Hepatocyte (in vitro differentiated cells): ENCODE data around the gene GALNT15. TPM values are rescaled to one million over a fixed set of nuclear protein-coding genes. Genes with fewer than 3 reads are reported as not detected.

Experiments used
- DNase-seq: peaks from one replicate; pipeline ENCODE4 v3.0.0-alpha.2; 2016; ENCODE audit warnings: low spot score
- H2AFZ ChIP-seq: fragments of 200-600 bp; sonication (generic); 2 replicates; pipeline ENCODE4 v1.6.0; 2016; ENCODE audit warnings: antibody characterized with exemption, mild to moderate bottlenecking
- H3K27ac ChIP-seq: fragments of 200-600 bp; sonication (generic); 2 replicates; pipeline ENCODE4 v1.5.1; 2016; ENCODE audit warnings: mild to moderate bottlenecking
- H3K27me3 ChIP-seq: fragments of 200-600 bp; sonication (generic); 2 replicates; pipeline ENCODE4 v1.6.1; 2016
- H3K36me3 ChIP-seq: fragments of 200-600 bp; sonication (generic); replicated peaks from 2 replicates; pipeline ENCODE4 v1.5.1; 2016; ENCODE audit warnings: low read depth; ENCODE audit not compliant: insufficient read depth
- H3K4me1 ChIP-seq: fragments of 200-600 bp; sonication (generic); 2 replicates; pipeline ENCODE4 v1.5.1; 2016; ENCODE audit warnings: mild to moderate bottlenecking, moderate library complexity; ENCODE audit not compliant: insufficient read depth
- H3K4me2 ChIP-seq: fragments of 200-600 bp; sonication (generic); 2 replicates; pipeline ENCODE4 v1.6.0; 2016
- H3K4me3 ChIP-seq: fragments of 200-600 bp; sonication (generic); 2 replicates; pipeline ENCODE4 v1.5.1; 2016; ENCODE audit warnings: mild to moderate bottlenecking
- H3K79me2 ChIP-seq: fragments of 200-600 bp; sonication (generic); 2 replicates; pipeline ENCODE4 v1.6.0; 2017; ENCODE audit warnings: mild to moderate bottlenecking
- H3K9me2 ChIP-seq: fragments of 200-600 bp; sonication (generic); replicated peaks from 2 replicates; pipeline ENCODE4 v1.6.0; 2017; ENCODE audit warnings: mild to moderate bottlenecking; ENCODE audit not compliant: insufficient read depth
- H3K9me3 ChIP-seq: fragments of 200-600 bp; sonication (generic); 2 replicates; pipeline ENCODE4 v1.5.1; 2016; ENCODE audit warnings: low read depth, mild to moderate bottlenecking
- H4K20me1 ChIP-seq: fragments of 200-600 bp; sonication (generic); 2 replicates; pipeline ENCODE4 v1.6.0; 2016; ENCODE audit warnings: mild to moderate bottlenecking; ENCODE audit not compliant: insufficient read depth, poor library complexity, severe bottlenecking
- EZH2 ChIP-seq: fragments of 200-600 bp; sonication (generic); IDR thresholded peaks from 2 replicates; pipeline ENCODE4 v1.6.1; 2016; ENCODE audit warnings: antibody characterized with exemption, mild to moderate bottlenecking, borderline replicate concordance
- EZH2phosphoT487 ChIP-seq: fragments of 200-600 bp; sonication (generic); IDR thresholded peaks from one replicate; pipeline ENCODE4 v1.6.1; 2018; ENCODE audit warnings: antibody characterized with exemption, mild to moderate bottlenecking, low read depth, moderate library complexity; ENCODE audit not compliant: unreplicated experiment, severe bottlenecking
- WGBS: methylation state at CpG from one replicate; pipeline ENCODE4 v1.1.6; 2016; ENCODE audit warnings: low lambda C conversion rate; ENCODE audit errors: missing lambda C conversion rate; 5-methylcytosine and 5-hydroxymethylcytosine counted together
- polyA plus RNA-seq: library from polyadenylated mRNA; unstranded; fragments of >200 nt; fragmentation: Nextera tagmentation; extraction: Ambion mirVana; gene quantifications from 2 replicates; pipeline ENCODE4 v1.2.1, GENCODE V29; 2016
- total RNA-seq: library from RNA; depleted of rRNA; stranded (reverse); fragments of >200 nt; gene quantifications from 2 replicates; pipeline ENCODE4 v1.2.3, GENCODE V29; 2014
- TF ChIP-seq, protein P1 (sequence below): fragments of 200-600 bp; sonication (generic); IDR thresholded peaks from 2 replicates; pipeline ENCODE4 v1.5.1; 2016; ENCODE audit warnings: antibody characterized with exemption, mild to moderate bottlenecking; ENCODE audit not compliant: poor library complexity

GALNT15 gene
- total and polyA plus RNA-seq, 2 experiments from 2014 or later, result 1.1 to 1.4 TPM

DNA sequence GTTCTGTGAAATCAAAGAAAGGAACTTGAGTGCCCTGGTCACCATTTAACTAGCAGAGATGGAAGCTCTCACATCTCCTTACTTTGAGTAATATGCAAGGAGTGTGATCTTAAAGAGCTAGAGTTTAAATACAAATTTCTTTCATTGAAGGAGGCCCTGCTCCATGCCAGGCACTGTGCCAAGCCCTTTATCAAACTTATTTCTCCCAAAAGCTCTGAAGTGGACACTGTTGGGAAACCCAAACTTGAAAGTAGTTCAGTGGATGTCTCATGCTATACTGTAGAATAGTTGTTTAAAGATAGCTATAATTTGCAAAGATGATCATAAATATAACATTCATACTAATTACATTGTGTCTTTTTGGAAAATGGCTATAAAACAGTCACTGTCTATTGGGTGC lies 17.1 kb downstream of the GALNT15 start:
- DNase-seq, result no peak
- TF ChIP-seq EZH2 (no peak), EZH2phosphoT487 (no peak)
- TF ChIP-seq, protein P1, sequence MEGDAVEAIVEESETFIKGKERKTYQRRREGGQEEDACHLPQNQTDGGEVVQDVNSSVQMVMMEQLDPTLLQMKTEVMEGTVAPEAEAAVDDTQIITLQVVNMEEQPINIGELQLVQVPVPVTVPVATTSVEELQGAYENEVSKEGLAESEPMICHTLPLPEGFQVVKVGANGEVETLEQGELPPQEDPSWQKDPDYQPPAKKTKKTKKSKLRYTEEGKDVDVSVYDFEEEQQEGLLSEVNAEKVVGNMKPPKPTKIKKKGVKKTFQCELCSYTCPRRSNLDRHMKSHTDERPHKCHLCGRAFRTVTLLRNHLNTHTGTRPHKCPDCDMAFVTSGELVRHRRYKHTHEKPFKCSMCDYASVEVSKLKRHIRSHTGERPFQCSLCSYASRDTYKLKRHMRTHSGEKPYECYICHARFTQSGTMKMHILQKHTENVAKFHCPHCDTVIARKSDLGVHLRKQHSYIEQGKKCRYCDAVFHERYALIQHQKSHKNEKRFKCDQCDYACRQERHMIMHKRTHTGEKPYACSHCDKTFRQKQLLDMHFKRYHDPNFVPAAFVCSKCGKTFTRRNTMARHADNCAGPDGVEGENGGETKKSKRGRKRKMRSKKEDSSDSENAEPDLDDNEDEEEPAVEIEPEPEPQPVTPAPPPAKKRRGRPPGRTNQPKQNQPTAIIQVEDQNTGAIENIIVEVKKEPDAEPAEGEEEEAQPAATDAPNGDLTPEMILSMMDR, result no peak
- no peaks in the 10 kb centered on the region for H3K36me3 ChIP-seq

DNA sequence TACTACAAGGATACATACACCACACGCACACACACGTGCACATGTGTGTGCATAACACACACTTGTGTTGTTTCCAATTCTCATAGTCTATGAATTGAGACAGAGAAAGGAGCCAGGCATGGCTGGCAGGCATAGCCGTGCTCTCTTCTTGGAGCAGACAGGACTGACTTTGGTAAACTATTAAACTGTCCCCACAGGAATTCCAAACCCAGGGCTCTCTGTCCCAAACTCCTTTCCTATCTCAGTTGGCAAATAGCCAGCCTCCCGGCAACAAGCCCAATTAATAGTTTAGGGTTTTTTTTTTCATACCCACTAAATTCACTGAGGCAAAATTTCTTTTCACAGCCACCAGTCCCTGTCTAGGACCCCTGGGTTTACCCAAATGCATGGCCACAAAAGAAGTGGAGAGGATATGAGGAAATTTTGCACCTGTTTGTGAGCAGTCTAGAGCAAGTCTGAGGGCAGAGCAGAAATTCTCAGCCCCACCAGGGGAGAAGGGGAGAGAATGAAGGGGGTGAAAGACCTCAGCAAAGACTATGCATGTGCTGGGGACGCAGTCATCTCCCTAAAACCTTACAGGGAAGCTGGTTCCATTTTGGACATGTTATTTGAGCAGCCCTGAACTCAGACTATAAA lies 17.8 kb downstream of the GALNT15 start:
- no peaks in the 10 kb centered on the region for H3K9me3 ChIP-seq
- peaks cover 4% of the 10 kb centered on the region for H3K27me3 ChIP-seq
- H3K27ac ChIP-seq, result no peak overlapping the region
- H2AFZ ChIP-seq, result no peak overlapping the region
- DNase-seq, result no peak
- H3K4me3 ChIP-seq, result no peak overlapping the region
- TF ChIP-seq, protein P1, result no peak
- TF ChIP-seq EZH2phosphoT487, result no peak
- H3K4me1 ChIP-seq, result no peaks in the 10 kb centered on the region
- H3K79me2 ChIP-seq, result no peaks in the 10 kb centered on the region
- no peaks in the 10 kb centered on the region for H3K36me3 ChIP-seq
- H3K9me2 ChIP-seq, result no peaks in the 10 kb centered on the region
- H3K4me2 ChIP-seq, result no peak overlapping the region
- H4K20me1 ChIP-seq, result no peaks in the 10 kb centered on the region
- WGBS, result 58% methylated on average over 5 of the region's 5 CpGs

More for the DNA sequence above, 17.1 kb downstream of the GALNT15 start:
- no peak overlapping the region for H3K4me2 ChIP-seq
- no peaks in the 10 kb centered on the region for H3K9me3 ChIP-seq
- peaks cover 4% of the 10 kb centered on the region for H3K27me3 ChIP-seq
- no peaks in the 10 kb centered on the region for H3K79me2 ChIP-seq
- no peaks in the 10 kb centered on the region for H3K4me1 ChIP-seq
- no peak overlapping the region for H3K27ac ChIP-seq
- no peaks in the 10 kb centered on the region for H3K9me2 ChIP-seq
- H3K4me3 ChIP-seq, result no peak overlapping the region
- no peaks in the 10 kb centered on the region for H4K20me1 ChIP-seq
- no peak overlapping the region for H2AFZ ChIP-seq

DNA sequence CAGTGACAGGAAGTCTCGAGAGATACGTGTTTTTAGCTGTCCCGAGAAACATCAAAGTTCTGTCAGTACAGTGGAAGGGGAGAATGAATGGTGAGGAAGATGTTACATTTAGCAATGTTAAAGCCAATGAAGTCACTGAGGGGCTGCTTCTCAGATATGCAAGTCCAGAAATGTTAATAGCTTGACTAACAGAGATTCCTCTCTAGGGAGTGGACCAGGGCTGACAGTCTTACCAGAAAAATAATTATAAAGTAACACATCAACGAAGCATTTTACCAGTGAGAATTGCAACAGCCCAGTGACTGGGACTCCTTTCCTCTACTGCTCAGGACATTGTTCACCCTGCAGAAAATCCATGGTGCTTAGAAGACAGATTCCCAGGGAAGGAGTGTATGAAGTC lies 23.9 kb downstream of the GALNT15 start:
- Histone ChIP-seq H3K4me1 (no peaks in the 10 kb centered on the region), H3K27ac (no peak overlapping the region), H3K9me3 (no peaks in the 10 kb centered on the region), H3K79me2 (no peaks in the 10 kb centered on the region), H3K4me3 (no peak overlapping the region), H3K36me3 (no peaks in the 10 kb centered on the region), H3K4me2 (no peak overlapping the region), H4K20me1 (no peaks in the 10 kb centered on the region), H2AFZ (no peak overlapping the region), H3K9me2 (no peaks in the 10 kb centered on the region), H3K27me3 (peaks cover 3% of the 10 kb centered on the region)
- WGBS, result 83% methylated on average over 4 of the region's 4 CpGs
- TF ChIP-seq EZH2 (no peak), EZH2phosphoT487 (no peak)
- TF ChIP-seq, protein P1, result no peak
- DNase-seq, result no peak
